ENCODE results near the gene ILKAP. TPM values are rescaled to one million over a fixed set of nuclear protein-coding genes. Genes with fewer than 3 reads are reported as not detected.

The ILKAP gene
- polyA plus RNA-seq, 3 donors: 23.2 to 44.2 (median 29.3) TPM

DNA sequence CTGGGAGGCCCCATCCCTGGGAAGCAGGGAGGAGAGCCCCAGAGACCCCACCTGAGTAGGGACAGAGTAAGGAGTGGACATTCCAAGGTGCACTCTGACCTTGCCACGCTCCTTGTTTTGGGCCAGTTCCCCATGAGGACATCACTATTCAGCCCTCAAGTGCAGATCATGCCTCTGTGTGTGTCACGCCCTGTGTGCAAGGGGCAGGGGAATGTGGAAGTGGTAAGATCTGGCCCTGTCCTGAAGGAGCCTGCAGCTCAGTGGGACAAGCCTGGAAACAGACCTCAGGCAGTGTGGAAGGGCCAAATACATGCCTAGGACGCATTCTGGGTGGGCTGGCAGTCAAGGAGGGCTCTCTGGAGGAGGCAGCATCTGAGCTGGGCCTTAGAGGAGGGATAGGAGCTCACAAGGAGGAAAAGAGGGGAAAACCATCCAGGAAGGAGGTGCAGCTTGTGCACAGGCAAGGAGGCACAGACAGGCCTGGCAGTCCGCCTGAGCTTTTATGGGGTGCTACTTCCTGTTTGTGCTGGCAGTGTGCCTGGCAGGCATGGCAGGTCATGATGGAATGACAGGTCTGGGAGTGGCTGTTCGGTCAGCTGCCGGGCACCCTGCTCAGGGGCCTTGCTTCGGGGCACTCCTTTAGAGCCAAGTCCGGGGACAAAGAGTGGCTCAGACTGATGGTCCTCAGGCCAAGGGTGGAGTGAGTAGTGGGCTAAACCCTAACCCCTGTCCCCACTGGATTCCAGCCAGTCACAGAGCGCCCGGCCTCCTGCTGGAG lies 61.8 kb downstream of the ILKAP start:
- TF ChIP-seq, protein P1, sequence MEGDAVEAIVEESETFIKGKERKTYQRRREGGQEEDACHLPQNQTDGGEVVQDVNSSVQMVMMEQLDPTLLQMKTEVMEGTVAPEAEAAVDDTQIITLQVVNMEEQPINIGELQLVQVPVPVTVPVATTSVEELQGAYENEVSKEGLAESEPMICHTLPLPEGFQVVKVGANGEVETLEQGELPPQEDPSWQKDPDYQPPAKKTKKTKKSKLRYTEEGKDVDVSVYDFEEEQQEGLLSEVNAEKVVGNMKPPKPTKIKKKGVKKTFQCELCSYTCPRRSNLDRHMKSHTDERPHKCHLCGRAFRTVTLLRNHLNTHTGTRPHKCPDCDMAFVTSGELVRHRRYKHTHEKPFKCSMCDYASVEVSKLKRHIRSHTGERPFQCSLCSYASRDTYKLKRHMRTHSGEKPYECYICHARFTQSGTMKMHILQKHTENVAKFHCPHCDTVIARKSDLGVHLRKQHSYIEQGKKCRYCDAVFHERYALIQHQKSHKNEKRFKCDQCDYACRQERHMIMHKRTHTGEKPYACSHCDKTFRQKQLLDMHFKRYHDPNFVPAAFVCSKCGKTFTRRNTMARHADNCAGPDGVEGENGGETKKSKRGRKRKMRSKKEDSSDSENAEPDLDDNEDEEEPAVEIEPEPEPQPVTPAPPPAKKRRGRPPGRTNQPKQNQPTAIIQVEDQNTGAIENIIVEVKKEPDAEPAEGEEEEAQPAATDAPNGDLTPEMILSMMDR (IDR thresholded peaks at IDR 0.05): no peak
- Mint-ChIP-seq H3K36me3 (no peaks in the 10 kb centered on the region), H3K27ac (peak overlapping the region; percentile 86 to 98 (median 95)), H3K4me3 (peak overlapping the region in 1 of 2 donors; percentile 86), H3K27me3 (ENCODE audit: low read depth in 3 of 3) (peaks cover 0 to 3% (median 0%) of the 10 kb centered on the region in 3 donors), H3K4me1 (peaks cover 47% of the 10 kb centered on the region), H3K9me3 (peaks cover 0 to 4% (median 0%) of the 10 kb centered on the region in 7 donors)
- no peaks in the 10 kb centered on the region for H3K9me3 ChIP-seq (replicated peaks in 1 of 2; ENCODE audit: control insufficient read depth in 1 of 2, insufficient read depth in 1 of 2, low read length in 2 of 2)
- peaks cover 39 to 50% of the 10 kb centered on the region in 2 donors for H3K4me1 ChIP-seq (ENCODE audit: control insufficient read depth in 1 of 2, insufficient read depth in 2 of 2, low read length in 2 of 2)
- 29% methylated on average over 6 of the region's 10 CpGs for WGBS (ENCODE audit: insufficient coverage)
- no peaks in the 10 kb centered on the region for H4K20me1 ChIP-seq (ENCODE audit: insufficient read depth, low read length)
- peak overlapping the region; percentile 17 for H3K9ac ChIP-seq (ENCODE audit: insufficient read depth, low read length, poor library complexity, severe bottlenecking)
- H3K4me3 ChIP-seq (replicated peaks in 1 of 3; ENCODE audit: low read depth in 2 of 3, low read length in 3 of 3): no peak overlapping the region
- H3K4me2 ChIP-seq (replicated peaks; ENCODE audit: extremely low read depth, low read length, poor library complexity, severe bottlenecking): no peak overlapping the region
- H3K27ac ChIP-seq (ENCODE audit: low read depth in 1 of 2, low read length in 2 of 2): peak overlapping the region; percentile 69 to 70
- peak; percentile 34 to 68 (median 60) for DNase-seq
- no peaks in the 10 kb centered on the region for H3K36me3 ChIP-seq (replicated peaks in 1 of 2; ENCODE audit: control insufficient read depth in 1 of 2, insufficient read depth in 2 of 2, low read length in 2 of 2)
- peak overlapping the region; percentile 68 for H2AFZ ChIP-seq (ENCODE audit: insufficient read depth, low read depth, low read length, poor library complexity, severe bottlenecking)
- intact Hi-C loops (cut with micrococcal nuclease): no loop called here
- no peaks in the 10 kb centered on the region for H3K79me2 ChIP-seq (ENCODE audit: insufficient read depth, low read length)
- H3K27me3 ChIP-seq (ENCODE audit: control insufficient read depth in 2 of 2, insufficient read depth in 2 of 2, low read length in 2 of 2): no peaks in the 10 kb centered on the region

- Histone ChIP-seq H4K20me1 (ENCODE audit: insufficient read depth, low read length) (no peaks in the 10 kb centered on the region), H2AFZ (ENCODE audit: insufficient read depth, low read depth, low read length, poor library complexity, severe bottlenecking) (no peak overlapping the region), H3K4me2 (replicated peaks; ENCODE audit: extremely low read depth, low read length, poor library complexity, severe bottlenecking) (no peak overlapping the region), H3K4me3 (replicated peaks in 1 of 3; ENCODE audit: low read depth in 2 of 3, low read length in 3 of 3) (no peak overlapping the region), H3K27ac (ENCODE audit: low read depth in 1 of 2, low read length in 2 of 2) (peak overlapping the region in 1 of 2 donors; percentile 70), H3K27me3 (ENCODE audit: control insufficient read depth in 2 of 2, insufficient read depth in 2 of 2, low read length in 2 of 2) (no peaks in the 10 kb centered on the region), H3K36me3 (replicated peaks in 1 of 2; ENCODE audit: control insufficient read depth in 1 of 2, insufficient read depth in 2 of 2, low read length in 2 of 2) (no peaks in the 10 kb centered on the region), H3K79me2 (ENCODE audit: insufficient read depth, low read length) (no peaks in the 10 kb centered on the region), H3K4me1 (ENCODE audit: control insufficient read depth in 1 of 2, insufficient read depth in 2 of 2, low read length in 2 of 2) (peaks cover 42 to 55% of the 10 kb centered on the region in 2 donors), H3K9ac (ENCODE audit: insufficient read depth, low read length, poor library complexity, severe bottlenecking) (no peak overlapping the region), H3K9me3 (replicated peaks in 1 of 2; ENCODE audit: control insufficient read depth in 1 of 2, insufficient read depth in 1 of 2, low read length in 2 of 2) (no peaks in the 10 kb centered on the region)
- Mint-ChIP-seq H3K9me3 (peaks cover 0 to 4% (median 0%) of the 10 kb centered on the region in 7 donors), H3K4me3 (no peak overlapping the region), H3K4me1 (peaks cover 55% of the 10 kb centered on the region), H3K36me3 (no peaks in the 10 kb centered on the region), H3K27ac (peak overlapping the region in 4 of 7 donors; percentile 86 to 98 (median 96)), H3K27me3 (ENCODE audit: low read depth in 3 of 3) (peaks cover 0 to 2% (median 0%) of the 10 kb centered on the region in 3 donors)
- WGBS (ENCODE audit: insufficient coverage): 93% methylated on average over 59 of the region's 60 CpGs
- TF ChIP-seq, protein P1 (IDR thresholded peaks at IDR 0.05): no peak
- no peak for DNase-seq
- intact Hi-C loops (cut with micrococcal nuclease): no loop called here
Observed at GRCh38 chr2:238140721-238141540, 62.6 kb downstream of the ILKAP start.

Data from CD14-positive monocyte (primary cell).